Raji (cell line): ENCODE data around the gene MAPRE3.

Experiments
- POLR2A ChIP-seq: IDR thresholded peaks from 2 replicates; pipeline ENCODE4 v1.6.1; 2011; ENCODE audit warnings: low read depth, low read length, control low read depth; ENCODE audit not compliant: insufficient read depth

The MAPRE3 gene

DNA sequence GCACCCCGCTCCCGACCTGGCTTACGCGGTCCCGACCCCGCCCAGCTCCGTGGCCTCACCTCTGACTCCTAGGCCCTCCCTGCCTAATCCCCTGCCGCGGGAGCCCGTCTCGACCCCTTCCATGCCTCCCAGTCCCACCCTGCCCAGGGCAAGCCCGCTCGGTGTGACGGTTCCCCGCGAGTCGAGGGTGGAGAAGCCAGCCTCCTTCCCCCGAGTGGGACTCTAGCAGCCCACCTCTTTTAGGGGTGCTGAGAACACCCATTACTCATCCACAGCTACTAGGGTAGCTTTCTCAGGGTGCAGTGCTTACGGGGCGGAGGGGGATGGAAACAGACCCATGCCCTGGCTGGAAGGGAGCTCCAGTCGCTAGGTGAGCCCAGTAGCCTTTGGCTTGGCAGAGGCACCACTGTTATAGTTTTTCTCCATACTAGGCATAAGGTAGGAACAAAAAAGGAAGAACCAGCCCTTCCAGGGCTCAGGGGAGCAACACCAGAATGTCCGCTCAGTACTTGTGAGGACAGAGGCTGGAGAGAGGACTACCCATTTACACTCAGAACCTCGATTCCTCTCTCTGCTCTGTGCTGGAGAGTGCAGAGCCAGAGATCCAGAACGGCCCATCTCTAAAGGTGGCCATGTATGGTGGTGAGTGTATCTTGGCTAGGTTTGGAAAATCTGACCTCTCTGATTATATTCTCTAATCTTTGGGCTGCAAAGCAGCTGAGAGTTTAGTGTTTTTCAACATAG lies 81.6 kb downstream of the MAPRE3 start:
- no peak for TF ChIP-seq POLR2A

DNA sequence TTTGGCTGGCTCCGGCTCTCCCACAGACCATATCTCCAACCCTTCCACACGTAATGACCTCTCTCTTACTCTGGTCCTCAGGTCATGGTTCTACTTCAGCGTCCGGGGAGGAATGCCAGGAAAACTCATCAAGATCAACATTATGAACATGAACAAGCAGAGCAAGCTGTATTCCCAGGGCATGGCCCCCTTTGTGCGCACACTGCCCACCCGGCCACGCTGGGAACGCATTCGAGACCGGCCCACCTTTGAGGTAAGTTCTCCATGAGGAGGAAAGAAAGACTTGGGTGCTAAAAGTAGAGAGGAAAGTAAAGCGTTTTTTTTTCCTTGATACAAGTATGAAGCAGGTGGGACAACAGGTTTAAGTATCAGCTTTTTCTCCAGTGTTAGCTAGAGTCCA lies 82.9 kb downstream of the MAPRE3 start:
- no peak for TF ChIP-seq POLR2A

DNA sequence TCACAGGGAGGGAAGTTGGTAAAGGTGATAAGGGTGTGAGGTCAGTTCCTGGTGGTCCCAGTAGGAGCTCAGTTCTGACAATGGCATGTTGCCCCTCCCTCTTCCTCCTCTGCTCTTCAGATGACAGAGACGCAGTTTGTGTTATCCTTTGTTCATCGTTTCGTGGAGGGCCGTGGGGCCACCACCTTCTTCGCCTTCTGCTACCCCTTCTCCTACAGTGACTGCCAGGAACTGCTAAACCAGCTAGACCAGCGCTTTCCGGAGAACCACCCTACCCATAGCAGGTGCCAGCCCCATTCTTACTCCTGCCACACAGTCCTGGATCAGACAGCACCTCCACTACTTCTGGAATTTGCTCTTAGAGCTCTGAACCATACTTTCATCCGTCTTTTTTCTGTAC lies 83.3 kb downstream of the MAPRE3 start:
- no peak for TF ChIP-seq POLR2A

DNA sequence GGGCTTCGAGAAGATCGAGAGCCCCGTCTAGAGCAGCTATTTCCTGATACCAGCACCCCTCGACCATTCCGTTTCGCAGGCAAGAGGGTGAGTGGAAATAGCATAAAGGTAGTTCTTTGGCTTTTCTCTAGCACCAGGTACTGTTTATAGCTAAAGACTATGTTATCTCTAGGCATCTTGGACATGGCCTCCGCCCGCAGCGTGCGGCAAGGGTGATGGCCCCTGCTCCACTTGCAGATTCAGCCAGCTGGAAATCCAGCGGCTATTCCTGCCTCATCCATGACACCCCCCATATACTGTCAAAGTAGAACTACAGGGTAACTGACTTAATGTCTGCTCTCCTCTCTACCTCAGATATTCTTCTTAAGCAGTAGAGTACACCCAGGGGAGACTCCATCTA lies 84.3 kb downstream of the MAPRE3 start:
- TF ChIP-seq POLR2A = no peak

DNA sequence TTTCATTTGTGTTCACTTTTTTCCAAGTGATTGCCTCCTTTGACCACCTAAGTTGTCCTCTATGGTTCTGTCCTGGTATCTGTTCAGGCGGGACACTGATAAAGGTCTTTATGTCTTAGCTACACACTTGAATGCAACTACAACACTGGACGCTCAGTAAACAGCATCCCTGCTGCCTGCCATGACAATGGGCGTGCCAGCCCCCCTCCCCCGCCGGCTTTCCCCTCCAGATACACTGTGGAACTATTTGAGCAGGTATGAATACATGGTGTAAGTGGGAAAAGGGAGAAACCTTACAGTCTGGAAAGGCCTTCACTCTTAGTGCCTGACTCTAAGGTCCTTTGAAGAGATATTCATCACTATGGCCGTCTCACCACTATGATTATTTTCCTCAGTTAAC lies 86.7 kb downstream of the MAPRE3 start:
- no peak for TF ChIP-seq POLR2A

DNA sequence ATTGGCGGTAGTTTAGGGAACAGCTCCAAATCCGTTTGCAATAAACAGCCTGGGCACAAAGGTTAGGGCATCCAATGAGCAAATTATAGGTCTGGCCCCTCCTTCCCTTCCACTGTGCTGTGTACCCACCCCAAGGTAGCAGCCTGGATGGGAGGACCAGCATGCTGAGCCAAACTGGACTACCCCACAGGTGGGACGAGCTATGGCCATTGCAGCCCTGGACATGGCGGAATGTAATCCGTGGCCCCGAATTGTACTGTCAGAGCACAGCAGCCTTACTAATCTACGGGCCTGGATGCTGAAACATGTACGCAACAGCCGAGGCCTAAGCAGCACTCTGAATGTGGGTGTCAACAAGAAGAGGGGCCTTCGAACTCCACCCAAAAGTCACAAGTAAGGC lies 87.8 kb downstream of the MAPRE3 start:
- no peak for TF ChIP-seq POLR2A

DNA sequence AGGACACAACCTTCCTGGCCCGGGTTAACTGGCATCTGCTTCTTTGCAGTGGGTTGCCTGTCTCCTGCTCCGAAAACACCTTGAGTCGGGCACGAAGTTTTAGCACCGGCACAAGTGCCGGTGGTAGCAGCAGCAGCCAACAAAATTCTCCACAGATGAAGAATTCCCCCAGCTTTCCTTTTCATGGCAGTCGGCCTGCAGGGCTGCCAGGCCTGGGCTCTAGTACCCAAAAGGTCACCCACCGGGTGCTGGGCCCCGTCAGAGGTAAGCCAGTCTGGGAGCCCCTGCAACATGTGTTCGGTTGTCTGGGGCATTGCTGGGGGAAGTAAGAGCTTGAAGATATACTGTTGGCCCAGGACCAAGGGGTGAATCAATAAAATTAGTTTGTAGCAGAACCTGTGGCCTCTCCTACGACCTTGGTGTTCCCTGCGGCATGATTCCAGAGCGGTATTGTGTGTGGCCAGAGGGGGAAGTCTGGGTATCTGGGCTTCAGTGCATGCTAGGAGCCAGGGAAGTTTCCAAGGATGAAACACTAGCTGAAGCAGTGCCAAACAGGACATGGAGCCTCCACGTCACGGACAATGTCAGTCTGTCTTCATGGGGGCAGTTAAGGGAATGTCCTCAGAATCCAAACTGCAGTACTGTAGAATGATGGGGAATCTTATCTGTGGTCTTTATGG lies 88.8 kb downstream of the MAPRE3 start:
- no peak for TF ChIP-seq POLR2A

DNA sequence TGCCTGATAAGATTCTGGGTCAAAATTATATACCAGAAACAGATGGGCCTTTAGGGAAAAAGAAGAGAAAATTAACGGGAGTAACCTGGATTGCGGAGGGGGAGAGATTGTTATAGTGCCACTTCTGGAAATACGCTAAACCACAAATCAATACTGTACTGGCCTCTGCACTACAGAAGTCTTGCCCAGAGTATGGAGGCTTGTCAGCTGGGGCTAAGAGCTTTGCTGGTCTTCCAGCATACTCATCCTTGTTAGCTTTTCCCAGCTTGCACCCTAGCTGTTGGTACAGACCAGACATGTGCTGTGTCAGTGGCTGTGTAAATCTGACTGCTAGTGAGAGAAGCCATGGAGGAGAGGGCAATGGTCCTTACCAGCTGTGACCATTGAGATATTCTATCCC lies 89.9 kb downstream of the MAPRE3 start:
- no peak for TF ChIP-seq POLR2A

DNA sequence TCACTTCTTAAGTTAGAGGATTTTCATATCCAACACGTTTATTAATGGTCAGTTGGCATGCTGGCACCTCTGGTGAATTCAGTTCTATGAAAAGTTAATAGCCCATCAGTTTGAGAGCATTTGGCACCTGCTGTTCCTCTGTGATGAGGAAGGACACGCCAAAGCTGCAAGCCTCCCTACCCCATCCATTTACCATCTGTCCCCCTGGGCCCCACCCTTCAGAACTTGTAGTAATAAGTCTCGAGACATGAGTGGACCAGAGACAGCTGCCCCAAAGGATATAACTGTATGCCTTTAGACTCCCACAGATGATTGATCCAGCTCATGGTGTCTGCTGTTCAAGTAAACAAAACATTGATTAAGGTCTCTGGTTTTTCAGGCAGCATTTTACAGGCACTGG lies 94.7 kb downstream of the MAPRE3 start:
- TF ChIP-seq POLR2A = no peak

DNA sequence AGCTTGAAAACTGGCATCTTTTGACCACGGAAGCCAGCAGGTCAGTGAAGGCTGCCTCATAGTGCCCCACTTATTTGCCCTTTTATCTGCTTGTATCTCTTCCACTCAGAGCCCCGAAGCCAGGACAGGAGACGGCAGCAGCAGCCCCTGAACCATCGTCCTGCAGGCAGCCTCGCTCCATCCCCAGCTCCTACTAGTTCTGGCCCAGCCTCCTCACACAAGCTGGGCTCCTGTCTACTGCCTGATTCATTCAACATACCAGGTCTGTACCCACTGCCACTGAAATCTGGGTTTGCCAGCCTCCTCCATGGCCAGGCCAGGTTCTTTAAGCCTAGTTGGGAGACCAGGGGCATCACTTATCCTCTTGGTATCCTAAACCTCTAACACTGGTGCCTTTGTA lies 96.9 kb downstream of the MAPRE3 start:
- no peak for TF ChIP-seq POLR2A

DNA sequence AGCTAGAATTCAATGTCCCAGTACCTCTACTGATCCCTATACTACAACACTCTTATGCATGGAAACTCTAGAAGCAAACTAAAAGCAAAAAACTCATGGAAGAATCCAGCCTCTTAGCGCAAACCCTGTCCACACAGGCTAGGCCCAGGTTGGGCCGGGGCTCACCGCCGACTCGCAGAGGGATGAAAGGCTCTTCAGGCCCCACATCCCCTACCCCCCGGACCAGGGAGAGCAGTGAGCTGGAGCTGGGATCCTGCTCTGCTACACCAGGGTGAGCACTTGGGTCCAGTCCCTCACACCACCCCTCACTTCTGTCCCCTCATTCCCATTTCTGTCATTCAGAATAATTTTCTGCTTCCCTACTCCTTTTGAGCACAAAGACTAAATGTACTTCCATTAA lies 99.0 kb downstream of the MAPRE3 start:
- TF ChIP-seq POLR2A = no peak

DNA sequence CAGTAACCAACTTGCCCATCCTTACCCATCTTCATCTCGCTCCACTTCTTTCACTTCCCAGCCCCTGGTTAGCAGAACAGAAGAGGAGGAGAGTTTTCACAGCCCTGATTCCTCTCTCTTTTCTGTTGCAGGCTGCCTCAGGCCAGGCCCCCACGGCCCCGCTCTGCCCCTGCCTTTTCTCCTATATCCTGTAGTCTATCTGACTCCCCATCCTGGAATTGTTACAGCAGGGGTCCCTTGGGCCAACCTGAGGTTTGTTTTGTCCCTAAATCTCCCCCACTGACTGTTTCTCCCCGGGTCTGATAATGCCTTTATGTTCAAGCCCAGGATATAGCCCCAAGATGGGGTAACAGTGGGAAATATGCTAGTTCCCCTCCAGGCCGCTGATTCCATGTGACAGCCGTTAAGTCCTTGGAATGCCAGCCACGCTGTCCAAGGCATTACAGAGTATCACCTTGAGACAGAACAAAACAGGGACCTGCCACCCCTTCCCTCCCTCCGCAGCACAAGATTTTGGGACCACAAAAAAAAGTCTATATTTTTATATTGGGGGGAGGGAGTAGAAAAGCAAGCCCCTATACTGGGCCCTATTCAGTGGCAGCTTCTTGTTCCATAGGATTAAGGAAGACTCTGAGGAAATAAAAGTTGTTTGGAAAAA lies 99.7 kb downstream of the MAPRE3 start:
- no peak for TF ChIP-seq POLR2A

DNA sequence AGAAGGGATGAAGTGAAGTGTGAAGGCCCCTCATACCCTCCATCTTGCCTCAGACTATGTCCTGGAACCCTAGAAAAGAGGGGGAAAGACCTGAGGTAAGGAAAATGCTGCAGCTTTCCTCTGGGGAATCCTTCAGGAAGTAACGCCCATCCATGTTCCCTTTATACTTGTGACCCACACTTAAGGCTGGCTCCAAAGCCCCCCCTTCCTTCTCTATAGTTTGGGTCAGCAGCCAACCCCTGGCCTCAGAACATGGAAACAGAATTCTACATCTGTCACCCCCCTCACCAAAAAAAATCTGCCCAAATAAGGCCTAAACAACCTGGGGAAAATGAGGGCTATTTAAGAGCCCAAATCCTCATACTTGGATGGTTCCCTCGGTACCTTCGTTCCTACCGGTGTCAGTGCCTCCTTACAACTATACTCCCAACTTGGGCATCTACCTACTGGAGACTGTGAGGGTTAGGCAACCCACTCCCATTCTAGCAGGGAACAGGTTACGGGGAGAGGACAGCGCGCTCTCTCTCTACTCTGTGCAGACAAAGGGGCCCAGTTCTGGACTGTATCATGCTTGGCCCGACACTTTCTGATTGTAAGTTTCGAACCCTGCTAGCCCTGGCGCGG lies 100.3 kb downstream of the MAPRE3 start:
- no peak for TF ChIP-seq POLR2A

DNA sequence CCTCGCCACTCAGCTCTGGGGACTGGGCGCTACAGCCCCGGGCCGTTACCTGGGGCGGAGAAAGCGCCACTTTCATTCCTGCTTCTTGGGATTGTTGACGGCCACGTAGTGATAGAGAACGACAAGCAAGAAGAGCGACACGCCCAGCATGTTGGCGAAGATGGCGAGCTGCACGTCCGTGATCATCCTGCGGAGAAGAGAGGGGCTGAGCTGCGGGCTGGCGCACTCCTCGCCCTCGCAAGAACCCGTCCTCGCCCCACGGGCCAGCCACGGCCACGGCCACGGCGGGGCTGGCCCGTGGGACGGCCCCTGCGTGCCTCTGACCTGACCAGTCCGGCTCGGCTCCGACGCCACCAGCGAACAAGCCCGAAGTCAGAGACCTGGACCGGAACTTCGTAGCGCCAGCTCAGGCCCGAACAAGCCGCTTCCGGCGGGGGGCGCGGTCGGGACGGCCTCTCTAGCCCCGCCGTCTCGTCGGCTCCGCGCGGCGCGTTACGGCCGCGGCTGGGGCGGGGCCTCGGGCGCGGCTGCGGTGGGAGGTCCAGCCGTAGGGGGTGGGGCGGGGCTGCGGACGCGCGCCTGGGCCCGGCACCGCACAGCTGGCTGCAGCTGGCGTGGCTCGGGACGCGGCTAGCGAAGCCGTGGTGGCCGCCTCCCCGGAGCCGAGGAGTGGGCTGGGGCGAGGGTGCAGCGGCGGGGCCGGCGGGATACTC lies 101.0 kb downstream of the MAPRE3 start, which contains the start of gene OST4:
TSS of gene OST4 (minus strand) at position 378 of the 713 bp plus-strand sequence.
- peak; percentile 90 for TF ChIP-seq POLR2A
